Stimulated activated CD4-positive, alpha-beta T cell treated with anti-CD3 and anti-CD28 coated beads, Interleukin-4, amount 100 ng/mL, for 4 hours (primary cell): ENCODE data around the gene PAFAH2.
"Not testable (repeated sequence)": the region's sequence is repeated elsewhere in the genome, so short reads cannot be mapped to it uniquely, and the experiment has no call there.

Experiments used
- DNase-seq, 2 experiments: peaks; one replicate each; pipeline ENCODE4 v3.0.0-alpha.2; 2020

The PAFAH2 gene

DNA sequence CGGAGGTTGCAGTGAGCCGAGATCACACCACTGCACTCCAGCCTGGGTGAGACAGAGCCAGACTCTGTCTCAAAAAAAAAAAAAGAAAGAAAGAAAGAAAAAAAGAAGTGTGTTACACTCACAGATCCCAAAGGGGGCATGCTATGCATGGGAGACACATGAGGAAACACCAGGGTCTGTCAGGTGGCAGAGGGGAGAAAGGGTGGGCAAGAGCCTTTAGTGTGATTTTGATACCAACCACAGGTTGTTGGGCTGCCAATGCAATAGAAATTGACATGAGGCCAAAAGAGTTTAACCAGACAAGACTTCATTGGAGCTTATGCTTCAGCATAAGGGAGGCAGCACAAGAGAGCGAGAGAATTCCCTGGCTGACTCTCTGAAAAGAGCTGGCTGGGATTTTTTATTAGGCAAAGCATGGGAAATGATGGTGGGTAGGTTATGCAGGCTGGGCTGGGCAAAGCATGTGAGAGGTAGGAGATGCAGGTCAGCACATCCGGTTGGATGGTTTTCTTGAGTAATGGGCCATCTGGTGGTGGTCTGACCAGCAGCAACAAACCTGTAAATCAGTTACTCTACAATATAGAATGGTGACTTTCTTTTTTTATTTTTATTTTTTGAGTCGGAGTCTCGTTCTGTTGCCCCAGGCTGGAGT, 12.1 kb upstream of the PAFAH2 start:
- DNase-seq = no peak

- no peak for DNase-seq
Observed at GRCh38 chr1:26006710-26007109, 8.8 kb upstream of the PAFAH2 start.

GRCh38 chr1:26005434-26006105, 7.7 kb upstream of the PAFAH2 start:
- DNase-seq = no peak

GRCh38 chr1:26003756-26004155, 5.9 kb upstream of the PAFAH2 start:
- no peak for DNase-seq

GRCh38 chr1:26003262-26003661, 5.4 kb upstream of the PAFAH2 start:
- DNase-seq = no peak

DNA sequence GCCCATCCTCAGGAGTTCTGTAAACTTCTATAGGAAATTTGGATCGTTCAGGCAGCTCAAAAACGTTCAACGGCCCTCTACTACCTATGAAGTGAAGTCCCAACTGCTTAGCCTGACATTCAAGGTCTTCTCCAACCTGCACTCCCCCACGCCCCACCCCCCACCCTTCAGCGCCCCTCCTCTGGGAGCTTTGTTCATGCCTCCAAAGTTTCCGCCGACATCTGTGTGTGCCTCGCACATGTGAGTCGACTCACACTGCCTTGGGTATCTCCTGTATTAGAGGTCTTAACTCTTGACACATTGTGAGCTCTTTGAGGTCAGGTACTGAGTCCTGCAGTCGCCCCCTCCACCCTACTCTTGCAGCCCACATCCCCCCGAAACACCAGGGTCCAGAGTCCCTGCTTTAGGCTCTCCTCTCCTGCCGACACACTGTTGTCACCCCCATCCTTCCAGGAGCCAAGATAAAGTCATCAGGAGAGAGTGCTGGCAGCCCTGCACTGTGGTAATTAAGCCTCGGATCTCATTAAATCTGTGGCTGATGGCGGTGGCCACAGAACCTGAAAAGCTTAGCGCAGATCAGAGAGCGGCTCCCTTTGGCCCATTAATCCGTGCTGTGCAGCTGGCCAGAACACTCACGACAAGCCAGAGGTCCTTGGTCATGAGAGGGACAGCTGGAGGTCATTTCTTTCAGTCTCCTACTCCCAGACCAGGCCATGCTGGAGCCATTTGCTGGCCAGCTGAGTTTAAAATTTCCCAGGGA, 1.4 kb upstream of the PAFAH2 start:
- DNase-seq = no peak

DNA sequence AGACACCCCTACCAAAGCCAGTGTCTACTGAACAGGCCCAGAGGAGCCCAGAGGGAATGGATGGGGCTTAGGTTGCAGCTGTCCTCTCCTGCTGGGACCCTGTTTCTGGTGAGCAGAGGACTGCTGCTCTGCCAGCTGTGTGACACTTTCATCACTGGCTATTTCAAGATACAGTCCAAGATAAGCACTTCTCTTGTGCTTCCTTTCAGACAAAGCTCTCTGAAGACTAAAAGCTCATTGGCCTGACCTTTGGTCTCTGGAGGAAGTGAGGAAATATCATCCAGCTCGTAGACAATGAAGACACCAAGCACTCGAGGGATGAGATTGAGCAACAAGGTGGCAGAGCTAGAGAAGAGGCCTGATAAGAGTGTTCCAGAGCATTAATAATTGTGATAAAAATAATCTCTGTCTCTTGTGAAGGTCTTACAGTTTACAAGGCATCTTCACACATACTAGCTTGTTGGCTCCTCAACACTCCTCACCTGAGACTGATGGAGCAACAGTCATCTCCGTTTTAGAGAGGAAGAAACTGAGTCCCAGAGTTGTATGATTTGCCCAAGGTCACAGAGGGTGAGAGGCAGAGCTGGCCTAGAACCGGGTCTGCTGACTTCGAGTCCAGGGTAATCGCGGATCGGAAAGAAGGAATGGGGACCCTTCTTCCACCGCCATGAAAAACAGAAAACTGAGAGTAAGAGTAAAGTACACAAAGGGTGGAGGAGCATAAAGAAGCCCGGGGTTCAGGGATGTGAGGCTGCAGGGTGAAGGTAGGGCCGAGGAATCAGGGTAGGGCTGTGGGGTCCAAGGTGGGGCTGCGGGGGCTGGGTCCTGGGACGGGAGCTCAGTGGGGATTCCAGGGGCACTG, 666 bp downstream of the PAFAH2 start:
- DNase-seq = no peak

DNA sequence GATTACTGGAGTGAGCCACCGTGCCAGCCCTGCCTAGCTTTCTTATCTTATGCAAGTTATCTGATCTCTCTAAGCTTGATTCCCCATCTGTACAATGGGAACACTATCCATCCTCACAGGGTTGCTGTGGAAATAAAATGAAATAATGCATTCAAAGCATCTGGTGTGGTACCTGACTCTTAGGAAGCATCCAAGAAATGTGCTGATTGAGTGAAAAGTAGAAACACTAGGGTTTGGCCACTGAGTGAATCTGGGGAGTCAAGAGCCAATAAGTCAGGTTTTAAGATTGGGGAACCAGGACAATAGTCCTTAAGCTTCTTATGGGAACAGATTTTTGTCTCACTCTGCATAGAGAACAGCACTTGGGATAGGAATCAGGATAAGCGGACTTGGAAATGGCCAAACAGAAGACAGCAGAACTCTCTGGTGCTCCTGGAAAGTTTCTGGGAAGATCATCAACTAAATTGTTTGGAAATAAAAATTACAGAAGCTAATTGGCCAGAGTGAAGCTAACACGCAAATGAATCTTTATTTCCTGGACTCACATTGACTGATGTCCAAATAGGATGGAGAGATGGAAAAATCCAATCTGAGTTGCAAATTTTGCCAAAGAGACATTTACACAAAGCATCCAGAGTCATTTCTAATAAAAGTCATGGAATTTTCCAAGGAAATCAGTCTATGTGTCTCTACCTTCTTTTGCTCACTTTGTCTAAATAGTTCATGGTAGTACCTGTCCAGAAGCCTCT, 3.3 kb downstream of the PAFAH2 start:
- DNase-seq = no peak

DNA sequence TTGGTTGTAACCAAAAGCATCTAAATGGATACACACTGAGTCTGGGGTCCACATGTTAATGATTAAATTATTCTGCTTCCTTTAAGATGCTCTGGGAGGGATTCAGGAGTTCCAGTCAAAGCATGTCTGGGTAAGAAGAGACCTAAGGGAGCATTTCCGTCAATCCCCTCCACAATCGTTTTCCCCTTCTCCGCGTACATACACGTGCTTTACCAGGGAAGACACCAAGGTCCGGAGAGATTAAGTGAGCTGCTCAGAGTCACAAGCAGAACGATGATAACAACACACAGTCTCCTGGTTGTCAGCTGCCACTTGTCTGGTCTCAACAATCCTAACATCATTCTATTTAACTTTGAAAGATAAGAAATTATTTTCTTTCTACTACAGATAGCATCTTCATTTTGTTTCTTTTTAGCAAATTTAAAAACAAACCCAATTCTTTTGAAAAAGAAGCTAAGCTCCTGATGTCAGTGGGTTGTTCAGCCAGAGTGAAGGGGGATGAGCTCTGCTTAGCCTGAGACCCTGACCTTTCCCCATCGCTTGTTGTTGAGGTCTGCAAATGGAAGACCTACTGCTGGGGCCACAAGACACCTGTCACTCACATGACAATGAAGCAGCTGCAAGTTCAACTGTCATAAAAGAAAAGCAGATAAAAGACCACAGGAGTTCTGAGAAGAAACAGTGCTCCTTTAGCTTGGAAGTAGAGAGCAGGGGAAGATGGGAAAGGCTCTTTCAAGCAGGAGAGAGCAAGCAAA, 4.5 kb downstream of the PAFAH2 start:
- DNase-seq = no peak

DNA sequence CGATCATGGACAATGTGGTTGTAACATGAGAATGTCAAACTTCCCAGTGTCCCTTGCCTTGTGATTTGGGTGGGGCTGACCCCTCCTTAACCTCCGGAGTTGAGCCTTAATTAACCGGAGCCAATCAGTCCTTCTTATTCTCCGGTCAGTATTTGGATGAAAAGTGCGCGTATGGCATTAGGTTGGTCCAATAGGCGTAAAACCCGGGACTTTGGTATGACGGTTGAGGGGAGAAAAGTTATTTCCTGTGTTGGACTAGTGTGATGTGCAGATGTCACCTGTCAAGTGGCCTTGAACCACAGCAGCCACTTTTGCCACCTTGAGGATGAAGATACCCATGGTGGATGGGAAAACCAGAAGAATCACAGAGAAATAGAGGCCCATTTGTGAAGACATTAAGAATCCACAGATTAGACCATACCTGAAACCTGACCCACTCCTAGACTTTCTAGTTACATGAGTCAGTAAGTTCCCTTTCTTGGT, 5.1 kb downstream of the PAFAH2 start:
- DNase-seq = no peak

DNA sequence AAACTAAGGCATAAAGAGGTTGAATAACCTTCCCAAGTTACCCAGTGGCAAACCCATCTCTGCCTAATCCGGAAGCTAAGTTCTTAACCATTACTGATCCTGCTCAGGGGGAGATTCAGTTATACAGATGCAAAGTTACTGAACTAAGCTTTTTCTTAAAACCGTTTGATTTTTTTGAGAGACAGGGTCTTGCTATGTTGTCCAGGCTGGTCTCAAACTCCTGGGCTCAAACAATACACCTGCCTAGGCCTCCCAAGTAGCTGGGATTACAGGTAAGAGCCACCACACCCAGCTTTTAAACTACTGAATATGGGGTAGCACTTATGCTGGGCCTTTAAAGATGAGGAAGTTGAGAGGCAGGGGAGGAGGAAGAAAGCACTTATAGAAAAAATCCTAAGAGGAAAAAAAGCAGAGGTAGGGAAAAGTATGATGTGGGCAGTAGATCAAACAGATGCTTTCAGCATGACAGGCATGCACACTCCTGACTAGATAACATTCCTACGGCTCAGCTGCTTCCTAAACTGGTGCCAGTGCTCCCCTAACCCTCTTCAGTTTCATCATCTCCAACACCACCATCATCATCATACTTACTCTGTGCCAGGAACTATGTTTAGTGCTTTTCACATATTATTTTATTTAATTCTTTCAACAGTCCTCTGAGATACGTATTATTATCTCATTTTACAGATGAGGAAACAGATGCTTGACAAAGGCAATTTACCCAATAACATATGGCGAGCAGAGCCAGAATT, 5.8 kb downstream of the PAFAH2 start:
- no peak for DNase-seq

DNA sequence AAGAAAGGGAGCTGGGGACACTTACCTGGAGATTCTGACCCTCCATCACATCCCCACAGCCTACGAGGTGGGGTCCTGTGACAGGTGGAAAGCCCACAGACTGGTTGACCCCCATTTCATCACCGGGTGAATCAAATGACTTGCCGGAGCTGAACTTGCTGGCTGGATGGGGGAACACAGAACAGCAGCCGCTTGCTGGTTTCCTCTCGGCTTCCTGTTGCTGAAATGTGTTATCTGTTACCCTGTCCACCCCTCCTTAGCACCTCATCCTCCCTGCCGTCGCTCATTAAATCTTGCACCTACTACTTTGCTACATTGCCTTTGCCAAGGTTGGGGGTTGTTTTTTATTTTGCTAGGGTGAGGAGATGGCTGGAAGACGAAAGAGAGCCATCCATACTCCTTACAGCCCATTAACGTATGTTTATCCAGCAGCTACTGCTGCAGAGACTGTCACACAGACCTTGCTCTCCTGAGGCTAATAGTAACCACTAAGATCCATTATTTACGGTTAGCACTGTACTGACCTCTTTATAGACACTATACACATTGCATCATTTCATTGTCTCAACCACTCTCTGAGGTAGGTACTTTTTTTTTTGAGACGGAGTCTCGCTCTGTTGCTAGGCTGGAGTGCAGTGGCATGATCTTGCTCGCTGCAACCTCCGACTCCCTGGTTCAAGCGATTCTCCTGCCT, 7.0 kb downstream of the PAFAH2 start:
- peak in 1 of 2 experiments; percentile 35 for DNase-seq

DNA sequence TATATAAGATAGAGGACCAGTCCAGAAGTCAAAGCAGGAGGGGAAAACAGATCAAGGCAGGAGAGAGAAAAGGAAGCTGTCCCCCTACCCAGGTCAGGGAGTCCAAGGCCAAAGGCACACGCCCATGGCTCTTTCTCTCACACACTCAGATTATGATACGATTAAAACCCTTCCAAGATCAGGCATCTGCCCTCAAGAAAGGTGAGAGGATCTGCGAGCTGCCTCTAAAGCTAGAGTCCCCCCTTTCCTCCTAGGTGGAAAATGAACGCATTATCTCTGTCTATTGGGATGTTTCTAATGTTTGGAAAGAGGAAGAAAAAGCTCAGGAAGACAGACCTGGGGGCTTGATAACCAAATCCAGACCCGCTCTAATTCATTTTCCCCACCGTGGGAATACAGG, 7.6 kb downstream of the PAFAH2 start:
- no peak for DNase-seq

DNA sequence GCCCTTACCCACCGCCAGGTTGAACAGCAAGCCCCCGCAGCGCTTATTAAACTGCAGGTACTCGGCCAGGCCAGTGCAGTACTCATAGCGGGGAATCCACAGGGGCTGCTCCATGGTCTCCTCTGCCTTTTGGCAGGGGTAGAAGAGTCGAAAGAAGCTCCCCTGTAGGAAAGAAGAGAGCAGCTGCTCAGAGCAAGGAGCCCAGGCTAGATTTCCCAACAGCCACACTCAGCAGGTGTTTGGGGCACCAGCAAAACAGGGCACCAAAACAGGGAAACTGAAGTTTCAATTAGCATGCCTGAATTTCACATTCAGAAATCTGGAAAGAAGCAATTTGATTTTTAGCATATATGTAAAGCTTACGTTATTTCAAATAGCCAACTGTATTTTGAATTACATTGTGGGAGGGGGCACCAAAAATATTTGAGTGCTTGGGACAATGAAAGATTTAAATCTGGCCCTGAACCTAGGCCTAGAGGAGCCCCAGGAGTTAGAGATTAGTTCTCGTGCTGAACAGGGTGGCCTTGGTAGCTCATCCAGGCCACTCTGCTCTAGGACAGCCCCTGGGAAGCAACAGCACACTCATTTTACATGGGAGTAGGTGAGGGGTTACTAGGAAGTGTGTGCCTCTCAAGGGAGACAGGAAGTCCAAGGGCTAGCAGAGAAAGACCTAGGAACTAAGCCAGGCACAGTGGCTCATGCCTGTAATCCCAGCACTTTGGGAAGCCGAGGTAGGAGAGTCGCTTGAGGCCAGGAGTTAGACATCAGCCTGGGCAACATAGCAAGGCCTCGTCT, 8.2 kb downstream of the PAFAH2 start:
- no peak for DNase-seq

DNA sequence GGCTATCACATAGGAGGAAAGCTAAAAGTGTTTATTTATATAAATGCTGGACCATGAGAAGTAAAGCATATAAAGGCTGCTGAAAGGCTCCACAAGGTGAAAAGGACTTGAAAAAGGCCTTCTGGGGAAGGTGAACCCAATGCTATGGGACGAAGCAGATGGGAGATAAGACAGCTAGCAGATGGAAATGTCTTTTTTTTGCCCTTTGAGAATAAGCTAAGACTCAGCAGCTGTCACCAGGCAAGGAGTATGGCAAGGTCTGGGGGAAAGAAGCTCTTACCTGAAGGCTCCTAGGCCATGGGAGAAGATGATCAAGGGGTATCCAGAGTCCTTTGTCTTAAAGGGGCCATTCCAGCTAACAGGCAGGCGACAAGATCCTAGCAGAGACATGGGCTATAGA, 9.9 kb downstream of the PAFAH2 start:
- no peak for DNase-seq

- not testable (repeated sequence) for DNase-seq
Observed at GRCh38 chr1:25986773-25987172, 11.1 kb downstream of the PAFAH2 start.

DNA sequence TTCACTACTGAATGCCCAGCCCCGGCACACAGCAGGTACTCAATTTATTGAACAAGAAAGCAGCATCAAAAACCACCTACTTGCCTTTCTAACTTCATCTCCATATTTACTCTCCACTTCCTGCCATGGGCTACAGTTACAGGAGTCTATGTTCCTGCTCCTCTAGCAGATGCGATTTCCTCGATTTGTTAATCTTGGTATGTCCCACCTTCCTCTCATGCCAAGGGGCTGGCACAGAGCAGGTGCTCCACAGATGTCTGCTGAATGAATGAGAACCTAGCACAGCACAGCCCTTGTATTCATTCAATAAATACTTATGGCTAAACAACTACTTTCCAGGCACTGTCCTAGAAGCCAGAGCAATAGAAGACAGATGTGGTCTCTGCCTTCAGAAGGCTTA, 12.2 kb downstream of the PAFAH2 start:
- no peak for DNase-seq

DNA sequence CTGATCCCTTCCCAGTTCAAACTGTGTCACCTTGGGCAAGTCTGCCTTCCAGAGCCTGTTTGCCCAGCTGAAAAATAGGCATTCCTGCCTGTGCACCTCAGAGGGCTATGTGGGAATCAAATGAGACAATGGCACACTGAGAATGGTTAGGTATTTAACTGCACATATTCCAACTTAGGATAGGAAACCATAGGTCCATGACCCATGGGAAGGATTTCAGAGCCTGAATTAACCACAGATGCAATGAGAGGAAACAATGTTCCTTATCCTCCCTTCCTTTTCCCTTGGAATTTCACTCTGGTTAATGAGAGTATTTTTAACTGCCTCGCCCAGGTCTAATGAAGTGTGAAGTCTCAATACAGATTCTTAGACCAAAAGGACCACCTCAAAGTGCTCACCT, 12.7 kb downstream of the PAFAH2 start:
- DNase-seq = no peak

- no peak for DNase-seq
Observed at GRCh38 chr1:25979210-25979609, 18.7 kb downstream of the PAFAH2 start.
